ENCODE measurements around the gene PKN2.
"Not testable (repeated sequence)": the region's sequence is repeated elsewhere in the genome, so short reads cannot be mapped to it uniquely, and the experiment has no call there.

Gene PKN2

GRCh38 chr1:88787023-88787903 lies 103.2 kb downstream of the PKN2 start:
- DNase-seq (ENCODE audit: low read depth in 2 of 2) = no peak

- no peak for DNase-seq (ENCODE audit: low read depth in 2 of 2)
Measured at GRCh38 chr1:88791192-88791591, 107.1 kb downstream of the PKN2 start.

- DNase-seq (ENCODE audit: low read depth in 2 of 2) = no peak
Measured at GRCh38 chr1:88799491-88799890, 115.4 kb downstream of the PKN2 start.

- DNase-seq (ENCODE audit: low read depth in 2 of 2) = peak in 1 of 2 donors; percentile 8
Measured at GRCh38 chr1:88800382-88801051, 116.4 kb downstream of the PKN2 start.

GRCh38 chr1:88801575-88802208 lies 117.6 kb downstream of the PKN2 start:
- DNase-seq (ENCODE audit: low read depth in 2 of 2) = no peak

- no peak for DNase-seq (ENCODE audit: low read depth in 2 of 2)
Measured at GRCh38 chr1:88802404-88802803, 118.3 kb downstream of the PKN2 start.

GRCh38 chr1:88802950-88803349 lies 118.9 kb downstream of the PKN2 start:
- DNase-seq (ENCODE audit: low read depth in 2 of 2) = no peak

- DNase-seq (ENCODE audit: low read depth in 2 of 2) = no peak
Measured at GRCh38 chr1:88803444-88803843, 119.4 kb downstream of the PKN2 start.

- no peak for DNase-seq (ENCODE audit: low read depth in 2 of 2)
Measured at GRCh38 chr1:88812366-88812765, 128.3 kb downstream of the PKN2 start.

GRCh38 chr1:88813471-88813870 lies 129.4 kb downstream of the PKN2 start:
- DNase-seq (ENCODE audit: low read depth in 2 of 2) = no peak

GRCh38 chr1:88819642-88820041 lies 135.6 kb downstream of the PKN2 start:
- DNase-seq (ENCODE audit: low read depth in 2 of 2) = not testable (repeated sequence)

- no peak for DNase-seq (ENCODE audit: low read depth in 2 of 2)
Measured at GRCh38 chr1:88825721-88826120, 141.6 kb downstream of the PKN2 start.

GRCh38 chr1:88847643-88848042 lies 163.6 kb downstream of the PKN2 start:
- DNase-seq (ENCODE audit: low read depth in 2 of 2) = no peak

- DNase-seq (ENCODE audit: low read depth in 2 of 2) = no peak
Measured at GRCh38 chr1:88851303-88852063, 167.4 kb downstream of the PKN2 start.

GRCh38 chr1:88867743-88868521 lies 183.9 kb downstream of the PKN2 start:
- no peak for DNase-seq (ENCODE audit: low read depth in 2 of 2)

- not testable (repeated sequence) for DNase-seq (ENCODE audit: low read depth in 2 of 2)
Measured at GRCh38 chr1:88869644-88870043, 185.6 kb downstream of the PKN2 start.

GRCh38 chr1:88873737-88874349 lies 189.8 kb downstream of the PKN2 start:
- DNase-seq (ENCODE audit: low read depth in 2 of 2) = no peak

GRCh38 chr1:88875595-88875994 lies 191.5 kb downstream of the PKN2 start:
- DNase-seq (ENCODE audit: low read depth in 2 of 2) = no peak

GRCh38 chr1:88876573-88877365 lies 192.7 kb downstream of the PKN2 start:
- DNase-seq (ENCODE audit: low read depth in 2 of 2) = no peak

- no peak for DNase-seq (ENCODE audit: low read depth in 2 of 2)
Measured at GRCh38 chr1:88877382-88877825, 193.3 kb downstream of the PKN2 start.
